HG02938 (cell line): ENCODE results near the gene NLRC3.

Experiments used
- ATAC-seq: cut with Tn5 transposase; IDR thresholded peaks from one replicate; pipeline ENCODE4 v1.9.1; 2021; ENCODE audit warnings: mild to moderate bottlenecking, moderate library complexity; ENCODE audit not compliant: unreplicated experiment

Gene NLRC3

GRCh38 chr16:3580251-3580651, 3.0 kb upstream of the NLRC3 start:
- ATAC-seq, result no peak

GRCh38 chr16:3579776-3580175, 2.6 kb upstream of the NLRC3 start:
- ATAC-seq, result no peak

- ATAC-seq, result peak; percentile 62
Observed at GRCh38 chr16:3578610-3579551, 1.7 kb upstream of the NLRC3 start.

- no peak for ATAC-seq
Observed at GRCh38 chr16:3578121-3578520, 918 bp upstream of the NLRC3 start.

- ATAC-seq, result no peak
Observed at GRCh38 chr16:3576211-3576610, 992 bp downstream of the NLRC3 start.

- ATAC-seq, result no peak
Observed at GRCh38 chr16:3575491-3575890, 1.7 kb downstream of the NLRC3 start.

- ATAC-seq, result no peak
Observed at GRCh38 chr16:3574195-3574594, 3.0 kb downstream of the NLRC3 start.

- ATAC-seq, result no peak
Observed at GRCh38 chr16:3573146-3573815, 3.9 kb downstream of the NLRC3 start.

- ATAC-seq, result no peak
Observed at GRCh38 chr16:3570420-3571062, 6.7 kb downstream of the NLRC3 start.

GRCh38 chr16:3569851-3570250, 7.4 kb downstream of the NLRC3 start:
- no peak for ATAC-seq

- no peak for ATAC-seq
Observed at GRCh38 chr16:3566990-3567389, 10.2 kb downstream of the NLRC3 start.

- ATAC-seq, result no peak
Observed at GRCh38 chr16:3564889-3565141, 12.4 kb downstream of the NLRC3 start.

GRCh38 chr16:3564130-3564888, 12.9 kb downstream of the NLRC3 start:
- no peak for ATAC-seq

GRCh38 chr16:3562914-3563480, 14.2 kb downstream of the NLRC3 start:
- no peak for ATAC-seq

GRCh38 chr16:3561626-3562025, 15.6 kb downstream of the NLRC3 start:
- ATAC-seq, result no peak

GRCh38 chr16:3554351-3554928, 22.8 kb downstream of the NLRC3 start:
- ATAC-seq, result no peak

GRCh38 chr16:3553138-3553923, 23.9 kb downstream of the NLRC3 start:
- ATAC-seq, result no peak

- ATAC-seq, result no peak
Observed at GRCh38 chr16:3550851-3551847, 26.1 kb downstream of the NLRC3 start.

GRCh38 chr16:3549906-3550305, 27.3 kb downstream of the NLRC3 start:
- ATAC-seq, result no peak
